ENCODE data around the gene LHX3.

Gene LHX3

GRCh38 chr9:136210276-136210675, 5.3 kb upstream of the LHX3 start:
- no peak for DNase-seq (ENCODE audit: low read depth)
- TF ChIP-seq, protein P1, sequence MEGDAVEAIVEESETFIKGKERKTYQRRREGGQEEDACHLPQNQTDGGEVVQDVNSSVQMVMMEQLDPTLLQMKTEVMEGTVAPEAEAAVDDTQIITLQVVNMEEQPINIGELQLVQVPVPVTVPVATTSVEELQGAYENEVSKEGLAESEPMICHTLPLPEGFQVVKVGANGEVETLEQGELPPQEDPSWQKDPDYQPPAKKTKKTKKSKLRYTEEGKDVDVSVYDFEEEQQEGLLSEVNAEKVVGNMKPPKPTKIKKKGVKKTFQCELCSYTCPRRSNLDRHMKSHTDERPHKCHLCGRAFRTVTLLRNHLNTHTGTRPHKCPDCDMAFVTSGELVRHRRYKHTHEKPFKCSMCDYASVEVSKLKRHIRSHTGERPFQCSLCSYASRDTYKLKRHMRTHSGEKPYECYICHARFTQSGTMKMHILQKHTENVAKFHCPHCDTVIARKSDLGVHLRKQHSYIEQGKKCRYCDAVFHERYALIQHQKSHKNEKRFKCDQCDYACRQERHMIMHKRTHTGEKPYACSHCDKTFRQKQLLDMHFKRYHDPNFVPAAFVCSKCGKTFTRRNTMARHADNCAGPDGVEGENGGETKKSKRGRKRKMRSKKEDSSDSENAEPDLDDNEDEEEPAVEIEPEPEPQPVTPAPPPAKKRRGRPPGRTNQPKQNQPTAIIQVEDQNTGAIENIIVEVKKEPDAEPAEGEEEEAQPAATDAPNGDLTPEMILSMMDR (conservative IDR thresholded peaks at IDR 0.05; ENCODE audit: low read length) = no peak

GRCh38 chr9:136209786-136210185, 4.9 kb upstream of the LHX3 start:
- DNase-seq (ENCODE audit: low read depth) = no peak
- no peak overlapping the region for H3K4me3 ChIP-seq (ENCODE audit: low read length)
- TF ChIP-seq, protein P1 (conservative IDR thresholded peaks at IDR 0.05; ENCODE audit: low read length) = no peak

More at GRCh38 chr9:136210276-136210675, 5.3 kb upstream of the LHX3 start:
- no peak overlapping the region for H3K4me3 ChIP-seq (ENCODE audit: low read length)

DNA sequence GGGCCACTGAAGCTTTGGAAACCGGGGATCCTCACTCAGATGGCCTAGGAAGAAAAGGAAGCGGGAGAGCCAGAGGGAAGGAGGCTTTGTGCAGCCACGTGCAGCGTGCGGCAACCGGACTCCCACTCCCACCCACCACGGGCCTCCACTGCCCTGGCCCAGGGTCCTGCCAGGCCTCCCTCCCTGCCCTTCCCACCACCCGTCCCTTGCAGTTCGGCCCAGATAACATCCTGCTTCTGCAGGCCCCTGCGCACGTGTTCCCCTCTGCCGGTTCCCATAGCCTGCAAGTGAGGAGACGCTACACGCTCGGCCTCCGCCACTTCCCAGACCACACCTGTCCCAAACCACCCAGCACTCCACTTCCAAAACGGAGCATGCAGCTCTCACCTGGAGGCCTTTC, 4.3 kb upstream of the LHX3 start:
- TF ChIP-seq, protein P1 (conservative IDR thresholded peaks at IDR 0.05; ENCODE audit: low read length) = no peak
- DNase-seq (ENCODE audit: low read depth) = no peak
- H3K4me3 ChIP-seq (ENCODE audit: low read length) = no peak overlapping the region

- no peak overlapping the region for H3K4me3 ChIP-seq (ENCODE audit: low read length)
- TF ChIP-seq, protein P1 (conservative IDR thresholded peaks at IDR 0.05; ENCODE audit: low read length) = no peak
- no peak for DNase-seq (ENCODE audit: low read depth)
These were observed 3.7 kb upstream of the LHX3 start for GRCh38 chr9:136208675-136209074.

GRCh38 chr9:136207616-136208015, 2.7 kb upstream of the LHX3 start:
- TF ChIP-seq, protein P1 (conservative IDR thresholded peaks at IDR 0.05; ENCODE audit: low read length) = no peak
- H3K4me3 ChIP-seq (ENCODE audit: low read length) = no peak overlapping the region
- DNase-seq (ENCODE audit: low read depth) = no peak

DNA sequence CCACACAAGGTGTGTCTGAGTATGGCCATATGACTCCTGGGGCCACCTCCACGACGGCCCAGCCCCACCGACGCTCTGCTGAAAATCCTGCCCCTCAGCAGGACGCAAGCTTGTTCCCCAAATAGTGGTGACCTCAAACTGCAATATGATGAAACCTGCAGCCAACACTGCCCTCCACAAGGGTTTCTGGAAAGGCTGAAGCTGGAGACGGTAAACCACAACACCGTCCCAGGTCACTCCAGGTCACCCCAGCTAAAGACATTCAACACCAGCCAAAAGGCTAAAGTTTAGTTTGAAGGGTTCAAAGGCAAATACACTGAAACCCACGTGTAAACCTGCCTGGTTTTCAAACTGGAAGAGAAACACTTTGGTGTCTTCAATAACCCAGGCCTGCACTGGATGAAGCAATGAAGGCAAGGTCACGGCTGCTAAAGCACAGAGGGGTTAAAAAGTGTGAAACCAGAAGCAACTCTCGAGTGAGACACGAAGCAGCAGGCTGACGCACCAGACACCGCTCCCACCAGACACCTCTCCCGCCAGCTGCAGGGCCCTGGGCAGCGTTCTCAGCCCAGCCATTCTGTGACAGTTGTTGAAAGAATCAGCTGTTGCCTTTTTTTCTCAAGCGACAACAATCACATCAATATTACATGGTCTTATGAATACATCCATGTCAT, 1.8 kb upstream of the LHX3 start:
- H3K4me3 ChIP-seq (ENCODE audit: low read length) = no peak overlapping the region
- no peak for DNase-seq (ENCODE audit: low read depth)
- TF ChIP-seq, protein P1 (conservative IDR thresholded peaks at IDR 0.05; ENCODE audit: low read length) = no peak

DNA sequence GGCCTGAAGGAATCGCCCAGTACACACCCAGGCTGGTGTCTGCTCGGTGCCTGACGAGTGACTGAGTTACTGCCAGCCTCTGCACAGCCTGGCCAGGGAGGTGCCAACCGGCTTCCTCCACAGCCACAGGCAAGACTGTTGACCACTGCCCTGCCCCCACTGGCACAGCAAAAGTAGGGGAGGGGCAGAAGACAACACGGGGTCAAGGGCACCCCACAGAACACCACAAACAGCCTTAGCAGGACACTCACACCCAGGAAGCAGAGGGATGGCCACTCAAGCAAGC, 722 bp upstream of the LHX3 start:
- no peak for DNase-seq (ENCODE audit: low read depth)
- no peak overlapping the region for H3K4me3 ChIP-seq (ENCODE audit: low read length)
- TF ChIP-seq, protein P1 (conservative IDR thresholded peaks at IDR 0.05; ENCODE audit: low read length) = no peak

Measured in AG10803 (cell line).